Panc1 (cell line): Measurements from ENCODE around the gene SESTD1. TPM values are rescaled to one million over a fixed set of nuclear protein-coding genes. Genes with fewer than 3 reads are reported as not detected.
"Not testable (repeated sequence)": the region's sequence is repeated elsewhere in the genome, so short reads cannot be mapped to it uniquely, and the experiment has no call there.

Experiments used
- ATAC-seq: fragments of 200-7000 bp; cut with Tn5 transposase; 2 replicates; pipeline ENCODE4 v1.9.1; 2020; ENCODE audit warnings: mild to moderate bottlenecking, moderate library complexity
- BruUV-seq: library from RNA; stranded (reverse); fragments of 400-500 nt; replicated peaks from 2 replicates; lab custom pipeline; 2021; lab: Mats Ljungman, UMichigan
- CTCF ChIA-PET: fragments of 300-600 bp; sonication (Branson Sonifier 250); formaldehyde crosslinking; loops from one replicate; lab custom pipeline; 2022; ENCODE audit warnings: antibody characterized with exemption; lab: Charles Lee
- POLR2A ChIA-PET: fragments of 300-600 bp; sonication (Branson Sonifier 250); formaldehyde crosslinking; loops from one replicate; lab custom pipeline; 2022; ENCODE audit warnings: antibody characterized with exemption; lab: Charles Lee
- DNase-seq: peaks from one replicate; pipeline ENCODE4 v3.0.0-alpha.2; 2010; ENCODE audit warnings: low read depth, low spot score
- H3K27ac ChIP-seq: 2 replicates; pipeline ENCODE4 v1.5.1; 2011; ENCODE audit warnings: mild to moderate bottlenecking, low read length, inconsistent platforms
- H3K27me3 ChIP-seq: fragments of 200-500 bp; sonication (Bioruptor generic); 2 replicates; pipeline ENCODE4 v1.6.0; 2014; ENCODE audit warnings: low read length, inconsistent platforms; ENCODE audit not compliant: control insufficient read depth, insufficient read depth
- H3K36me3 ChIP-seq: fragments of 200-500 bp; sonication (Bioruptor generic); 2 replicates; pipeline ENCODE4 v1.5.1; 2014; ENCODE audit warnings: inconsistent platforms, mild to moderate bottlenecking, low read length, moderate library complexity; ENCODE audit not compliant: control insufficient read depth, insufficient read depth
- H3K4me1 ChIP-seq: 2 replicates; pipeline ENCODE4 v1.5.1; 2011; ENCODE audit warnings: inconsistent platforms, mild to moderate bottlenecking, low read length, moderate library complexity; ENCODE audit not compliant: control insufficient read depth, insufficient read depth
- H3K4me3 ChIP-seq, 2 experiments: 2 replicates each; pipeline ENCODE4 v1.5.1; 2011 to 2012; ENCODE audit warnings: low read depth in 2 of 2, low read length in 2 of 2, mild to moderate bottlenecking in 2 of 2, inconsistent platforms in 1 of 2, moderate library complexity in 1 of 2
- H3K9me3 ChIP-seq: fragments of 200-500 bp; sonication (Bioruptor generic); 2 replicates; pipeline ENCODE4 v1.5.1; 2014; ENCODE audit warnings: low read depth, mild to moderate bottlenecking, inconsistent platforms, low read length, moderate library complexity; ENCODE audit not compliant: control insufficient read depth, insufficient read depth
- CTCF ChIP-seq: fragments of 450-650 bp; IDR thresholded peaks from 2 replicates; pipeline ENCODE4 v1.5.1; 2017; ENCODE audit warnings: mild to moderate bottlenecking
- POLR2AphosphoS5 ChIP-seq: IDR thresholded peaks from 2 replicates; pipeline ENCODE4 v1.6.1; 2012; ENCODE audit warnings: mild to moderate bottlenecking, low read depth, low read length, moderate library complexity
- SIN3A ChIP-seq: IDR thresholded peaks from 2 replicates; pipeline ENCODE4 v1.6.1; 2012; ENCODE audit warnings: low read depth, mild to moderate bottlenecking, low read length, moderate library complexity, borderline replicate concordance; ENCODE audit not compliant: insufficient read depth
- TCF7L2 ChIP-seq: IDR thresholded peaks from 2 replicates; pipeline ENCODE4 v1.6.1; 2011; ENCODE audit warnings: mild to moderate bottlenecking, low read depth, low read length, inconsistent platforms
- in situ Hi-C: cut with HindIII; loops from 2 replicates; pipeline ENCODE4 v1.10.0; 2016; ENCODE audit warnings: low sequenced_read_pairs, low pct_unique_long_range_greater_than_20kb
- intact Hi-C: fragments of 100-400 bp; cut with micrococcal nuclease; formaldehyde crosslinking; loops from one replicate; pipeline ENCODE4 v1.10.0; 2022; ENCODE audit not compliant: unreplicated experiment
- total RNA-seq: library from RNA; stranded (reverse); gene quantifications from one replicate; pipeline ENCODE4 v1.2.1, GENCODE V29; 2021; ENCODE audit not compliant: unreplicated experiment
- TF ChIP-seq, protein P1 (sequence below), 2 experiments: IDR thresholded peaks; 2 replicates each; pipeline ENCODE4 v1.6.1; 2011 to 2012; ENCODE audit warnings: low read depth in 2 of 2, control low read depth in 1 of 2, low read length in 1 of 2, mild to moderate bottlenecking in 1 of 2, moderate library complexity in 1 of 2; ENCODE audit not compliant: insufficient read depth in 1 of 2

The SESTD1 gene
- total RNA-seq, 1 experiment from 2014 or later = 31.3 TPM

- TF ChIP-seq CTCF = no peak
- TF ChIP-seq SIN3A = no peak
- TF ChIP-seq, protein P1, sequence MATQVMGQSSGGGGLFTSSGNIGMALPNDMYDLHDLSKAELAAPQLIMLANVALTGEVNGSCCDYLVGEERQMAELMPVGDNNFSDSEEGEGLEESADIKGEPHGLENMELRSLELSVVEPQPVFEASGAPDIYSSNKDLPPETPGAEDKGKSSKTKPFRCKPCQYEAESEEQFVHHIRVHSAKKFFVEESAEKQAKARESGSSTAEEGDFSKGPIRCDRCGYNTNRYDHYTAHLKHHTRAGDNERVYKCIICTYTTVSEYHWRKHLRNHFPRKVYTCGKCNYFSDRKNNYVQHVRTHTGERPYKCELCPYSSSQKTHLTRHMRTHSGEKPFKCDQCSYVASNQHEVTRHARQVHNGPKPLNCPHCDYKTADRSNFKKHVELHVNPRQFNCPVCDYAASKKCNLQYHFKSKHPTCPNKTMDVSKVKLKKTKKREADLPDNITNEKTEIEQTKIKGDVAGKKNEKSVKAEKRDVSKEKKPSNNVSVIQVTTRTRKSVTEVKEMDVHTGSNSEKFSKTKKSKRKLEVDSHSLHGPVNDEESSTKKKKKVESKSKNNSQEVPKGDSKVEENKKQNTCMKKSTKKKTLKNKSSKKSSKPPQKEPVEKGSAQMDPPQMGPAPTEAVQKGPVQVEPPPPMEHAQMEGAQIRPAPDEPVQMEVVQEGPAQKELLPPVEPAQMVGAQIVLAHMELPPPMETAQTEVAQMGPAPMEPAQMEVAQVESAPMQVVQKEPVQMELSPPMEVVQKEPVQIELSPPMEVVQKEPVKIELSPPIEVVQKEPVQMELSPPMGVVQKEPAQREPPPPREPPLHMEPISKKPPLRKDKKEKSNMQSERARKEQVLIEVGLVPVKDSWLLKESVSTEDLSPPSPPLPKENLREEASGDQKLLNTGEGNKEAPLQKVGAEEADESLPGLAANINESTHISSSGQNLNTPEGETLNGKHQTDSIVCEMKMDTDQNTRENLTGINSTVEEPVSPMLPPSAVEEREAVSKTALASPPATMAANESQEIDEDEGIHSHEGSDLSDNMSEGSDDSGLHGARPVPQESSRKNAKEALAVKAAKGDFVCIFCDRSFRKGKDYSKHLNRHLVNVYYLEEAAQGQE (IDR thresholded peaks at IDR 0.05; ENCODE audit: insufficient read depth in 1 of 2, low read depth in 2 of 2, low read length in 1 of 2) = no peak
- no peak for TF ChIP-seq TCF7L2
- TF ChIP-seq POLR2AphosphoS5 = no peak
- Histone ChIP-seq H3K4me1 (no peaks in the 10 kb centered on the region), H3K27me3 (no peaks in the 10 kb centered on the region), H3K27ac (peak overlapping the region; percentile 30; the same call in 1 of the 2 replicates), H3K9me3 (no peaks in the 10 kb centered on the region), H3K36me3 (no peaks in the 10 kb centered on the region), H3K4me3 (peak overlapping the region; percentile 2 to 27; a peak in 3 of 4 replicates)
- BruUV-seq = no TSS peak
- ChIA-PET POLR2A (interaction anchor here (0.7 kb wide), 1 partner anchor 9 kb away, joined by 3 read pairs; no protein-coding TSS in a partner anchor), CTCF (no interaction called here)
- intact Hi-C loops (no loop called here), in situ Hi-C loops (no loop called here)
- DNase-seq (no peak), ATAC-seq (no peak)
Measured at GRCh38 chr2:179247318-179248023, 17.2 kb downstream of the SESTD1 start.

GRCh38 chr2:179245843-179246242 lies 18.8 kb downstream of the SESTD1 start:
- intact Hi-C loops, in situ Hi-C loops: not testable (repeated sequence)

DNA sequence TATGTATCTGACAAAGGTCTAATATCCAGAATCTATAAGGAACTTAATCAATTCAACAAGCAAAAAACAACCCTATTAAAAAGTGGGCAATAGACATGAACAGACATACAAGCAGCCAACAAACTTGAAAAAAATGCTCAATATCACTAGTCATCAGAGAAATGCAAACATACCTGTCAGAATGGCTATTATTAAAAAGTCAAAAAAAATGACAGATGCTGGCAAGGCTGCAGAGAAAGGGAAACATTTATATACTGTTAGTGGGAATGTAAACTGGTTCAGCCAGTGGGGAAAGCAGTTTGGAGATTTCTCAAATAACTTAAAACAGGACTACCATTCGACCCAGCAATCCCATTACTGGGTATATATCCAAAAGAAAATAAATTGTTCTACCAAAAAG lies 21.6 kb downstream of the SESTD1 start:
- no peak for DNase-seq
- CTCF ChIA-PET = no interaction called here
- H3K36me3 ChIP-seq = no peaks in the 10 kb centered on the region
- BruUV-seq = no TSS peak
- H3K4me3 ChIP-seq = no peak overlapping the region
- in situ Hi-C loops (no loop called here), intact Hi-C loops (no loop called here)
- no peak overlapping the region for H3K27ac ChIP-seq
- H3K4me1 ChIP-seq = peaks cover 13% of the 10 kb centered on the region; the same call in 1 of the 2 replicates
- TF ChIP-seq, protein P1 (IDR thresholded peaks at IDR 0.05; ENCODE audit: insufficient read depth in 1 of 2, low read depth in 2 of 2, low read length in 1 of 2) = no peak
- no peak for TF ChIP-seq POLR2AphosphoS5
- no peak for TF ChIP-seq CTCF
- TF ChIP-seq TCF7L2 = no peak
- no peak for TF ChIP-seq SIN3A
- H3K9me3 ChIP-seq = no peaks in the 10 kb centered on the region
- H3K27me3 ChIP-seq = no peaks in the 10 kb centered on the region
- POLR2A ChIA-PET = no interaction called here
- ATAC-seq = no peak

More at GRCh38 chr2:179245843-179246242, 18.8 kb downstream of the SESTD1 start:
- H3K4me1 ChIP-seq, H3K27me3 ChIP-seq, ATAC-seq, H3K36me3 ChIP-seq, H3K27ac ChIP-seq, BruUV-seq, H3K9me3 ChIP-seq, H3K4me3 ChIP-seq, CTCF ChIA-PET, DNase-seq: not testable (repeated sequence)
- POLR2A ChIA-PET = interaction anchor here (0.7 kb wide), 1 partner anchor 692 kb away, joined by 9 read pairs; no protein-coding TSS in a partner anchor
